Measurements from ENCODE around the gene SORBS2.

SORBS2 gene

DNA sequence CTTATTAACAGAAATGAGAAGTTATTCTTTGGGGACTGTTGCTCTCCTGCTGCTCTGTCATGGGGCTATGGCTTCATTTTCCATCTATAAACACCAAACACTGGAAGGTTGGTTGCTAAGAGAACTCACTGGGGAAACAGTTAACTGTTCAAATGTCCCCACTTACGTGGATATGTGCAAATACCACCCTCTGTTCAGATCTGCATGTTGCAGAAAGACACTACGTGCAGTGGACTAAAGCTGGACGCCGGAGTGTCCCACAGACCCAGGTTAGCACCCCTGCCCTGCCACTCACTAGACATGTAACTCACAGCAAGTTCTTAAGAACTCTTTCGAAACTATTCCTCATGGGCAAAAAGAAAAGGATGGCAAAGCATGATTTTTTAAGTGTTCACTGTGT is 62.1 kb downstream of the SORBS2 start:
- TF ChIP-seq, protein P1, sequence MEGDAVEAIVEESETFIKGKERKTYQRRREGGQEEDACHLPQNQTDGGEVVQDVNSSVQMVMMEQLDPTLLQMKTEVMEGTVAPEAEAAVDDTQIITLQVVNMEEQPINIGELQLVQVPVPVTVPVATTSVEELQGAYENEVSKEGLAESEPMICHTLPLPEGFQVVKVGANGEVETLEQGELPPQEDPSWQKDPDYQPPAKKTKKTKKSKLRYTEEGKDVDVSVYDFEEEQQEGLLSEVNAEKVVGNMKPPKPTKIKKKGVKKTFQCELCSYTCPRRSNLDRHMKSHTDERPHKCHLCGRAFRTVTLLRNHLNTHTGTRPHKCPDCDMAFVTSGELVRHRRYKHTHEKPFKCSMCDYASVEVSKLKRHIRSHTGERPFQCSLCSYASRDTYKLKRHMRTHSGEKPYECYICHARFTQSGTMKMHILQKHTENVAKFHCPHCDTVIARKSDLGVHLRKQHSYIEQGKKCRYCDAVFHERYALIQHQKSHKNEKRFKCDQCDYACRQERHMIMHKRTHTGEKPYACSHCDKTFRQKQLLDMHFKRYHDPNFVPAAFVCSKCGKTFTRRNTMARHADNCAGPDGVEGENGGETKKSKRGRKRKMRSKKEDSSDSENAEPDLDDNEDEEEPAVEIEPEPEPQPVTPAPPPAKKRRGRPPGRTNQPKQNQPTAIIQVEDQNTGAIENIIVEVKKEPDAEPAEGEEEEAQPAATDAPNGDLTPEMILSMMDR (IDR thresholded peaks at IDR 0.05), result no peak
- TF ChIP-seq ZFX (IDR thresholded peaks at IDR 0.05; ENCODE audit: borderline replicate concordance), result no peak

DNA sequence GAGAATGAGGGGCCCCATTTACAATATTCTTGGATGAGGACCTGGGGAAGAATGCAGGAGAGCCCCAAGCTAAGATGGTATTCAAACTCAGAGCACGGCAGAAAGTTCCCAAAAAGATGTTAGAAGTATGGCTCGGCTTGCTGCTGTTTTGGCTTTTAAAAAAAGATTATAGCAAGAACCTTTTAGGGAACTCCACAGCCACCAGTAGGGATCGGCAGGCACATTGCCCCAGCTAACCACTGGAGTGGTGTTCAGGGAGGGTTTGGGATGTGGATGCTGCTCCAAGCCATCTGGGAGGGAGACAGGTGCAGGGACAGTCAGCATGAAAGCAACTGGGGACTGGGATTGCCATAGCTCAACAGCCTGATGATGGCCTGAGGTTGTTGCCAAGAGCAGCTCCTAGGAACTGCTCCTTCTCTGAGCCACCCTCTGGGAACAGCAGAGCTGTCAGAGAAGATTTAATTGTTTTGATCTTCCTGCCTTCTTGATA is 63.0 kb downstream of the SORBS2 start:
- no peak overlapping the region for H3K27ac ChIP-seq
- TF ChIP-seq, protein P1 (IDR thresholded peaks at IDR 0.05), result no peak
- no peak for TF ChIP-seq ZFX (IDR thresholded peaks at IDR 0.05; ENCODE audit: borderline replicate concordance)

More for the DNA sequence above, 62.1 kb downstream of the SORBS2 start:
- H3K27ac ChIP-seq, result no peak overlapping the region

DNA sequence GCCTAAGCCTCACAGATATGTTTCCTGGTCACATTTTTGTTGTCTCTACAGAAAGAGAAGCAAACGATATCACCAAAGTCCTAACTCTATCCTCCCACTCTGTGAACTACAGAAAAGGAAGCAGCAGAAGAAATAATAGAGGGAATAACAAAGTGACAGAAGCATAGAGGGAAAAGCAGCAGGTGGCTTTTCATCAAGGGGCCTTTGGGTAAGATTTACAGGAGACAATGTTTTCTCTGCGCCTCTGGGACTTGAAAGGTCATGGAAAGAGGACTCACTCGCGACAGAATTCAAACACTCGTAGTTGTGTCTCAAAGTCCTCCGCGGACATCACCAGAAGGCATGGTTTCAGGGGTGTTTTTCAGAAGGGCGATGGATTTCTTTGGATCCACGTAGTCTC is 66.1 kb downstream of the SORBS2 start:
- no peak overlapping the region for H3K27ac ChIP-seq
- TF ChIP-seq ZFX (IDR thresholded peaks at IDR 0.05; ENCODE audit: borderline replicate concordance), result no peak
- TF ChIP-seq, protein P1 (IDR thresholded peaks at IDR 0.05), result no peak

DNA sequence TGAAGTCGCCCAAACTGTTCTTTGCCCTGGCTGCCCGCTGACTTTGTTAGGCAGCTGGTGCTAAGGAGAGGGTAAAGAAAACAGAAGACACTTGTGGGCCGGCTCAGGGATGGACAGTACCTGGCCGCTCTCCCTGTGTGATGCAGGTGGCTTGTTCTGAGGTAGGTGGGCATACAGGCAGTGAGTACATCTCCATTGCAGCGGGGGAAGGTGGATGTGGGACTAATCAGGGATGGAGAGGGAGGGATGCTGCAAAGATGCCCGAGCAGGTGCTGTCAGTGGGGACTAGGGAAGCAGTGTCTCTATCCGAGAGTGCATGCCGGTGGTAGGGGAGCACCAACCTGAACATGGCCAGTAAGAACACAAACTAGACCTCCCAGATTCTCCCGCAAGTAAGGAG is 67.0 kb downstream of the SORBS2 start:
- H3K27ac ChIP-seq, result no peak overlapping the region
- TF ChIP-seq ZFX (IDR thresholded peaks at IDR 0.05; ENCODE audit: borderline replicate concordance), result no peak
- TF ChIP-seq, protein P1 (IDR thresholded peaks at IDR 0.05), result no peak

DNA sequence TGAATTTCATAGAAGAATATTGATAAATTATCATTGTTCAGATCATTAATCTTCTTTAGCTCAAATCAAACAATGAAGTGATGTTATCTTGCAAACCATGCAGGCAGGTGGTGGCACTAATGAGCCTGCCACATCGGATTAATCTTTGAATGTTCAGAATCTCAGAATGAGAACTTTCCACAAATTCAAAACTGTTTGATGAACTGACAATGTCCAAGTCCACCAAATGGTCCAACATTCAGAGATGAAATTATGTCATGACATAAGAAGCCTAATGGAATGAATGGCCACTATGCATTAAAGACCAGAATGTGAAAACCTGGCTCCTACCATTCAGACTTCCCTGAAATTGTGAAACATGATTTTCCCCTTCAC is 67.5 kb downstream of the SORBS2 start:
- H3K27ac ChIP-seq, result no peak overlapping the region
- TF ChIP-seq, protein P1 (IDR thresholded peaks at IDR 0.05), result no peak
- TF ChIP-seq ZFX (IDR thresholded peaks at IDR 0.05; ENCODE audit: borderline replicate concordance), result no peak

DNA sequence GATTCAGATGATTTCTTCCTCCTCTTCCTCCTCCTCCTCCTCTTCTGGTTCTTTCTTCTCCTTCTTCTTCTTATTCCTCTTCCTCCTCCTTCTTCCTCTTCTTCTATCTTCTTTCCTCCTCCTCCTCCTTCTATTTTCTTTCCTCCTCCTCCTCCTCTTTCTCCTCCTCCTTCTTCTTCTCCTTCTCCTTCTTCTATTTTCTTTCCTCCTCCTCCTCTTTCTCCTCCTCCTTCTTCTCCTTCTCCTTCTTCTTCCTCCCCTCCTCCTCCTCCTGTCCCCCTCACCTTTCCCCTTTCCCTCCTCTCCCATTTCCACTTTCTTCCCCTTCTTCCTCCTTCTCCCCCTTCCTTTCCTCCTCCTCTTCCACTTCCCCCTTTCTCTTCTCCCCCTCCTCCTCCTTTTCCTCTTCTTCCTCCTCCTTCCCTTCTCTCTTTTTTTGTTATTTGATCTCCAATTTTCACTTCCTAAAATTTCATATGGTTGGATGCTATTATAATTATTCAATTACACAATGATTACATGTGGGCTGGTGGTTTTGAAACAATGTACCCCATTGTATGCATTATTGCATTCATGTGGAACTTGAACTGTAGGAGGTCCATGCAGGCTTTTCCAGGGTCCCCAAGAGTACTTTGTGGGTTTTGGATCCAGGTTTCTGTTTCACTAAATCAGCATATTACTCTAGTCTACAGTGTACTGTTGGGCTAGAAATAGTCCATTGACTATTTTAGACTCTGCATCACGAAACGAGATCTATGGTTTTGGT is 68.1 kb downstream of the SORBS2 start:
- TF ChIP-seq ZFX (IDR thresholded peaks at IDR 0.05; ENCODE audit: borderline replicate concordance), result no peak
- TF ChIP-seq, protein P1 (IDR thresholded peaks at IDR 0.05), result no peak
- no peak overlapping the region for H3K27ac ChIP-seq

DNA sequence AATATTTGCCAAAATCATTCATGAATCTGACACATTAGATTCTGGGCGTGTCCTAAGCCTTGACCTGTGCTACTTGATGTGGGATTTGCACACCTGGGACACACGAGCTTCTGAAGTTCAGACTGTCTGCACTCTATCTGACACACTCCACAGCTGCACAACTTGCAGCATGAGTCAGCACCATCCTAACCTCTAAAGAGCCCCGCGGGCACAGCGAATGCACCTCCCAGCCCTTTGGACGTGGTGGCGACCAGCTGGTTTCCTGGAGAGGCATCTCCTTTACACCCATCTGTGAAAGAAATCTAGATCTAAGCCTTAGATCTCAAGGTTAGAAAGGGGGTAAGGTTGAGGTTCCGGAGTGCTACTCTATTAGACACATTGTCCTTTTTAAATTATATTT is 69.2 kb downstream of the SORBS2 start:
- H3K27ac ChIP-seq, result no peak overlapping the region
- TF ChIP-seq, protein P1 (IDR thresholded peaks at IDR 0.05), result no peak
- TF ChIP-seq ZFX (IDR thresholded peaks at IDR 0.05; ENCODE audit: borderline replicate concordance), result no peak
